HepG2 (cell line): ENCODE measurements around the gene TLE5. TPM values are rescaled to one million over a fixed set of nuclear protein-coding genes. Genes with fewer than 3 reads are reported as not detected.
A peak's percentile ranks its signal among the peaks of the same experiment; 100 is the strongest.

Source experiments
- CENPT ChIP-seq: sonication (generic); formaldehyde crosslinking; IDR thresholded peaks from 2 replicates; pipeline ENCODE4 v1.8.0; 2022; ENCODE audit warnings: low read depth, mild to moderate bottlenecking, moderate library complexity, missing genetic modification reagents
- EED ChIP-seq: sonication (generic); formaldehyde crosslinking; IDR thresholded peaks from 2 replicates; pipeline ENCODE4 v1.5.0; 2020; ENCODE audit warnings: mild to moderate bottlenecking, missing genetic modification reagents
- HOMEZ ChIP-seq: IDR thresholded peaks from 2 replicates; pipeline ENCODE4 v1.6.1; 2016; ENCODE audit warnings: low read depth
- KLF6 ChIP-seq: IDR thresholded peaks from 2 replicates; pipeline ENCODE4 v1.8.0; 2016; ENCODE audit warnings: missing biosample characterization, missing genetic modification reagents
- KMT2A ChIP-seq: sonication (generic); formaldehyde crosslinking; IDR thresholded peaks from 2 replicates; pipeline ENCODE4 v1.4.0; 2020; ENCODE audit warnings: missing genetic modification reagents
- MYC ChIP-seq: sonication (generic); formaldehyde crosslinking; IDR thresholded peaks from 2 replicates; pipeline ENCODE4 v1.9.0; 2021; ENCODE audit warnings: missing genetic modification reagents, borderline replicate concordance
- ZHX2 ChIP-seq, 2 experiments: sonication (generic) in 1 of 2; formaldehyde crosslinking in 1 of 2; IDR thresholded peaks; 2 replicates each; pipeline versions ENCODE4 v1.6.1 to v1.9.0; 2014 to 2022; ENCODE audit warnings: antibody characterized with exemption in 1 of 2, borderline replicate concordance in 1 of 2, inconsistent platforms in 1 of 2, low read depth in 1 of 2, missing genetic modification reagents in 1 of 2
- ZNF18 ChIP-seq: sonication (generic); formaldehyde crosslinking; IDR thresholded peaks from 2 replicates; pipeline ENCODE4 v1.8.0; 2022; ENCODE audit warnings: mild to moderate bottlenecking, missing genetic modification reagents; ENCODE audit not compliant: insufficient replicate concordance
- ZNF256 ChIP-seq: sonication (generic); formaldehyde crosslinking; conservative IDR thresholded peaks from 2 replicates; pipeline ENCODE4 v1.4.0; 2020; ENCODE audit warnings: missing genetic modification reagents
- ZNF33A ChIP-seq: sonication (generic); formaldehyde crosslinking; IDR thresholded peaks from 2 replicates; pipeline ENCODE4 v1.5.1; 2020; ENCODE audit warnings: missing genetic modification reagents, mild to moderate bottlenecking, moderate library complexity, borderline replicate concordance
- ZNF572 ChIP-seq: sonication (generic); formaldehyde crosslinking; IDR thresholded peaks from 2 replicates; pipeline ENCODE4 v1.5.1; 2020; ENCODE audit warnings: mild to moderate bottlenecking, missing genetic modification reagents
- ZNF580 ChIP-seq: IDR thresholded peaks from 2 replicates; pipeline ENCODE4 v1.6.1; 2016; ENCODE audit warnings: low read depth, borderline replicate concordance
- ZNF609 ChIP-seq: sonication (generic); formaldehyde crosslinking; IDR thresholded peaks from 2 replicates; pipeline ENCODE4 v1.4.0; 2020; ENCODE audit warnings: mild to moderate bottlenecking, missing genetic modification reagents, borderline replicate concordance
- polyA plus RNA-seq, 8 experiments: library from polyadenylated mRNA; depleted of rRNA in 3 of 8; stranded (reverse) in 7 of 8; unstranded in 1 of 8; fragments of >200 nt; fragmentation: Illumina TruSeq in 4 of 8; extraction: Trizol in 4 of 8; gene quantifications; 2 replicates each; pipeline versions ENCODE4 v1.2.1 to v1.2.3, GENCODE V29; 2011 to 2016; ENCODE audit warnings: low read depth in 4 of 8, missing spikeins in 1 of 8, mixed read lengths in 1 of 8; ENCODE audit not compliant: insufficient read depth in 1 of 8
- total RNA-seq, 5 experiments: library from RNA; depleted of rRNA; stranded (reverse); fragments of >200 nt; fragmentation: Illumina TruSeq; extraction: Trizol; gene quantifications; 2 replicates each; pipeline ENCODE4 v1.2.3, GENCODE V29; 2016; ENCODE audit warnings: low read depth in 1 of 5

Gene TLE5
- total and polyA plus RNA-seq, 2 of the 13 experiments (the other 11 are each of a cell fraction or from before 2014, with no cell fraction given), result 62.8 to 189 TPM

GRCh38 chr19:3075605-3076431 is 13.5 kb upstream of the TLE5 start (continued):
- no peak for TF ChIP-seq ZHX2 (IDR thresholded peaks at IDR 0.05; ENCODE audit: low read depth)
- TF ChIP-seq ZHX2 (CRISPR knock-in tag; IDR thresholded peaks at IDR 0.05; ENCODE audit: borderline replicate concordance), result no peak
- TF ChIP-seq ZNF33A (CRISPR knock-in tag), result no peak
- TF ChIP-seq KMT2A (CRISPR knock-in tag), result no peak
- no peak for TF ChIP-seq KLF6 (CRISPR knock-in tag)
- no peak for TF ChIP-seq HOMEZ (CRISPR knock-in tag)
- no peak for TF ChIP-seq EED (CRISPR knock-in tag)
- no peak for TF ChIP-seq ZNF18 (CRISPR knock-in tag)
- peak; percentile 75; the same call in 1 of the 2 replicates for TF ChIP-seq MYC (CRISPR knock-in tag)
- TF ChIP-seq ZNF609, result no peak
- no peak for TF ChIP-seq CENPT (CRISPR knock-in tag)
- no peak for TF ChIP-seq ZNF572 (CRISPR knock-in tag)
- TF ChIP-seq ZNF256 (CRISPR knock-in tag), result no peak
- TF ChIP-seq ZNF580, result no peak
